Measurements from ENCODE around the gene RAB17. TPM values are rescaled to one million over a fixed set of nuclear protein-coding genes. Genes with fewer than 3 reads are reported as not detected.
A peak's percentile ranks its signal among the peaks of the same experiment; 100 is the strongest.
"Not testable (repeated sequence)": the region's sequence is repeated elsewhere in the genome, so short reads cannot be mapped to it uniquely, and the experiment has no call there.

RAB17 gene
- total RNA-seq, 1 experiment from 2014 or later: 60.9 TPM

DNA sequence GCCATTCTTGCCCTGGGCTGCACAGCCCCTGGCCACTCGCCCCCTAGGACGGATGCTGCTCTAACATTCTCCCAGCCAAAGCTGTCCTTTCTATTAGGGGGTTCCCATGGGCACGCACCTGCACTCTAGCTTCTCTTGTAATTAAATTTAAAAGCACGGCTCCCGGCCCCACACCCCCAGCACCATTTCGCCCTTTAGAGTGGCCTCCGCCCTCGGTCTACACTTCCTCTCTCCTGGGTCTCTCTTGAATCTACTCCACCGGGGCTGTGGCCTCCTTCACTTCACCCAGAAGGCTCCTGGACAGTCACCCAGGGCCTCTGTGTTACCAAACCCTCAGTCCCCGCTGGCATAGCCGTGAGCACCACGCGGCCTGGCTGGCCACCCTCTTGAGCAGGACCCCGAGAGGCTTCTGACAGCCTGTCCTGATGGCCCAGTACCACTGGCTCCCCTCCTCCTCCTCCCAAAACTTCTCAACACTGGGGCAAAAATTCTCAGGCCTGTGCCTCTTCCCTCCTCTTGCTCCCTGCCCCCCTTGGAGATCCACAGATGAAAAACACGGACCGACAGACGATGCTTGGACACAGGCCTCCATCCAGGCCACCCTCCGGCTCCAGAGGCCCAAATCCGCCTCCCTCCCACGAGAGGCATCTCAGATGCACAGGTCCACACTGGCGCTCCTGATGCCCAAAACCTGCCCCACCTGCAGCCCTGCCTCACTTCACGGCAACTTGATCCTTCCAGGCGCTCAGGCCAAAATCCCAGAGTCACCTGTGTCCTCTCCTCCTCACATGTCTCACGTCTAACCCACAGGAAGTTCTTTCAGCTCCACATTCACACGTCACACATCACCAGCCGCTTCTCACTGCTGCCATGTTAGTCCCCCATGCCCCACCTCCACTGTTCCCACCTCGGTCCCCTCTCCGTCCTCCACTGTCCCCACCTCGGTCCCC, 6.9 kb upstream of the RAB17 start:
- intact Hi-C loops (cut with micrococcal nuclease; ENCODE audit: unreplicated experiment): loop anchor here (10.0 kb wide), 1 partner anchor 97 kb away; no protein-coding TSS in a partner anchor
- no peak for DNase-seq
- Mint-ChIP-seq H3K4me3 (ENCODE audit: unreplicated experiment) (no peak overlapping the region), H3K27ac (ENCODE audit: unreplicated experiment) (peak overlapping the region; percentile 45), H3K27me3 (ENCODE audit: insufficient read depth, unreplicated experiment) (no peaks in the 10 kb centered on the region), H3K9me3 (ENCODE audit: unreplicated experiment) (no peaks in the 10 kb centered on the region), H3K36me3 (ENCODE audit: insufficient read depth, unreplicated experiment) (peaks cover 12% of the 10 kb centered on the region), H3K4me1 (ENCODE audit: low read depth, unreplicated experiment) (peaks cover 42% of the 10 kb centered on the region)
- POLR2A ChIA-PET: no interaction called here
- H3K9me3 ChIP-seq: no peaks in the 10 kb centered on the region
- no peak for TF ChIP-seq CTCF (IDR thresholded peaks at IDR 0.05; ENCODE audit: insufficient read depth in 1 of 2, low read depth in 1 of 2, low read length in 1 of 2, severe bottlenecking in 1 of 2, unreplicated experiment in 1 of 2)
- H3K4me3 ChIP-seq (ENCODE audit: low read depth, low read length): no peak overlapping the region
- H3K27me3 ChIP-seq (replicated peaks; ENCODE audit: control insufficient read depth, insufficient read depth, low read length): no peaks in the 10 kb centered on the region
- CTCF ChIA-PET: no interaction called here
- BruUV-seq (replicated peaks): no TSS peak
- H3K4me1 ChIP-seq: peaks cover 67% of the 10 kb centered on the region
- no peaks in the 10 kb centered on the region for H3K36me3 ChIP-seq (ENCODE audit: control insufficient read depth, insufficient read depth, low read length)

GRCh38 chr2:237596520-237597195, 6.1 kb upstream of the RAB17 start:
- ChIA-PET CTCF (no interaction called here), POLR2A (no interaction called here)
- Mint-ChIP-seq H3K4me1 (ENCODE audit: low read depth, unreplicated experiment) (peaks cover 34% of the 10 kb centered on the region), H3K27ac (ENCODE audit: unreplicated experiment) (peak overlapping the region; percentile 45), H3K36me3 (ENCODE audit: insufficient read depth, unreplicated experiment) (peaks cover 13% of the 10 kb centered on the region), H3K4me3 (ENCODE audit: unreplicated experiment) (no peak overlapping the region), H3K9me3 (ENCODE audit: unreplicated experiment) (no peaks in the 10 kb centered on the region), H3K27me3 (ENCODE audit: insufficient read depth, unreplicated experiment) (no peaks in the 10 kb centered on the region)
- intact Hi-C loops (cut with micrococcal nuclease; ENCODE audit: unreplicated experiment): loop anchor here (10.0 kb wide), 1 partner anchor 98 kb away; no protein-coding TSS in a partner anchor
- no peak for DNase-seq
- Histone ChIP-seq H3K27me3 (replicated peaks; ENCODE audit: control insufficient read depth, insufficient read depth, low read length) (no peaks in the 10 kb centered on the region), H3K4me3 (ENCODE audit: low read depth, low read length) (no peak overlapping the region), H3K36me3 (ENCODE audit: control insufficient read depth, insufficient read depth, low read length) (no peaks in the 10 kb centered on the region), H3K4me1 (peaks cover 64% of the 10 kb centered on the region), H3K9me3 (no peaks in the 10 kb centered on the region)
- no peak for TF ChIP-seq CTCF (IDR thresholded peaks at IDR 0.05; ENCODE audit: insufficient read depth in 1 of 2, low read depth in 1 of 2, low read length in 1 of 2, severe bottlenecking in 1 of 2, unreplicated experiment in 1 of 2)
- no TSS peak for BruUV-seq (replicated peaks)

DNA sequence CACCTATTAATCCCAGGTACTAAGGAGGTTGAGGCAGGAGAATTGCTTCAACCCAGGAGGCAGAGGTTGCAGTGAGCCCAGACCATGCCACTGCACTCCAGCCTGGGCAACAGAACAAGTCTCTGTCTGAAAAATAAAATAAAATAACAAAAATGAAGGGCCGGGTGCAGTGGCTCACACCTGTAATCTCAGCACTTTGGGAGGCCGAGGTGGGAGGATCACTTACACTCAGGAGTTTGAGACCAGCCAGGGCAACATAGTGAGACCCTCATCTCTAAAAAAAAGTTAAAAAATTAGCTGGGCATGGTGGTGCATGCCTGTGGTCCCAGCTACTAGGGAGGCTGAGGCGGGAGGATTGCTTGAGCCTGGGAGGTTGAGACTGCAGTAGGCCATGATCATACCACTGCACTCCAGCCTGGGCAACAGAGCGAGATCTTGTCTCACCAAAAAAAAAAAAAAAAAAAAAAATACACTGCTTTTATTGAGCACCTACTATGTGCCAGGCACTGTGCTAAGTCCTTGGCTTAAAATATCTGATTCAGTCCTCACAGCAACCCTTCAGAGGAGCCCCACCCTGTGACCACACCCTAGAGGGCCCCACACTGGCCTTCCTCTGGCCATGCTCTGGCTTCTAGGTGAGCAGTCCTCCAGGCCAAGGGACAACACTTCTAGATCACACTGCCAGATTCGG, 5.4 kb upstream of the RAB17 start:
- H3K27me3 ChIP-seq (replicated peaks; ENCODE audit: control insufficient read depth, insufficient read depth, low read length); CTCF ChIA-PET; H3K9me3 Mint-ChIP-seq (ENCODE audit: unreplicated experiment); BruUV-seq (replicated peaks); H3K9me3 ChIP-seq; H3K36me3 ChIP-seq (ENCODE audit: control insufficient read depth, insufficient read depth, low read length); H3K27me3 Mint-ChIP-seq (ENCODE audit: insufficient read depth, unreplicated experiment); POLR2A ChIA-PET; H3K4me3 Mint-ChIP-seq (ENCODE audit: unreplicated experiment); H3K4me3 ChIP-seq (ENCODE audit: low read depth, low read length); DNase-seq: not testable (repeated sequence)
- H3K4me1 ChIP-seq: peaks cover 57% of the 10 kb centered on the region
- intact Hi-C loops (cut with micrococcal nuclease; ENCODE audit: unreplicated experiment): loop anchor here (1.0 to 10.0 kb wide), 2 partner anchors 18 to 99 kb away; no protein-coding TSS in a partner anchor
- H3K27ac Mint-ChIP-seq (ENCODE audit: unreplicated experiment): peak overlapping the region; percentile 95
- H3K36me3 Mint-ChIP-seq (ENCODE audit: insufficient read depth, unreplicated experiment): peaks cover 20% of the 10 kb centered on the region
- H3K4me1 Mint-ChIP-seq (ENCODE audit: low read depth, unreplicated experiment): peaks cover 30% of the 10 kb centered on the region
